Heart left ventricle (tissue), 16 donors: Measurements from ENCODE around the gene ISG15. TPM values are rescaled to one million over a fixed set of nuclear protein-coding genes. Genes with fewer than 3 reads are reported as not detected.

Source experiments
- ATAC-seq, 4 donors: fragments of 200-7000 bp; cut with Tn5 transposase; one replicate each; pipeline ENCODE4 v1.9.1; 2020 to 2022; ENCODE audit warnings: moderate library complexity in 4 of 4, mild to moderate bottlenecking in 3 of 4, moderate number of reproducible peaks in 1 of 4
- DNase-seq, 5 donors: peaks; one replicate each; pipeline ENCODE4 v3.0.0-alpha.2; 2020
- H3K27ac ChIP-seq, 12 donors: fragments of 200-600 bp; sonication (generic) in 4 of 12; one replicate each; pipeline versions ENCODE4 v1.5.0 to v1.8.0; 2016 to 2022; ENCODE audit warnings: mild to moderate bottlenecking in 2 of 12
- H3K27me3 ChIP-seq, 9 donors: fragments of 200-600 bp; sonication (generic) in 2 of 9; one replicate each; pipeline versions ENCODE4 v1.5.1 to v1.8.0; 2016 to 2022; ENCODE audit warnings: mild to moderate bottlenecking in 3 of 9
- H3K36me3 ChIP-seq, 9 donors: fragments of 200-600 bp; sonication (generic) in 2 of 9; one replicate each; pipeline versions ENCODE4 v1.5.0 to v1.8.0; 2018 to 2022; ENCODE audit warnings: mild to moderate bottlenecking in 2 of 9
- H3K4me1 ChIP-seq, 12 donors: fragments of 200-600 bp; sonication (generic) in 4 of 12; one replicate each; pipeline versions ENCODE4 v1.5.0 to v1.8.0; 2016 to 2022; ENCODE audit warnings: mild to moderate bottlenecking in 3 of 12
- H3K4me3 ChIP-seq, 12 donors: fragments of 200-600 bp; sonication (generic) in 4 of 12; one replicate each; pipeline versions ENCODE4 v1.5.0 to v1.8.0; 2017 to 2022; ENCODE audit warnings: mild to moderate bottlenecking in 9 of 12, moderate library complexity in 4 of 12
- H3K9me3 ChIP-seq, 12 donors: fragments of 200-600 bp; sonication (generic) in 4 of 12; one replicate each; pipeline versions ENCODE4 v1.5.0 to v1.8.0; 2016 to 2022; ENCODE audit warnings: mild to moderate bottlenecking in 1 of 12
- POLR2A ChIP-seq, 2 donors: fragments of 450-650 bp; IDR thresholded peaks; one replicate each; pipeline ENCODE4 v1.6.1; 2017; ENCODE audit warnings: antibody characterized with exemption in 2 of 2, mild to moderate bottlenecking in 2 of 2, moderate library complexity in 2 of 2
- WGBS, 4 donors: extraction: QIAGEN DNeasy Blood & Tissue Kit in 2 of 4; methylation state at CpG; one replicate each; pipeline versions ENCODE4 v1.1.5 to v1.1.7; 2013 to 2018; 5-methylcytosine and 5-hydroxymethylcytosine counted together
- intact Hi-C, 10 donors: fragments of 100-400 bp; cut with DNase I; formaldehyde crosslinking; loops; one replicate each; pipeline versions ENCODE4 v1.11.1 to v1.14.2; 2022
- polyA plus RNA-seq, 2 donors: library from polyadenylated mRNA; stranded (reverse); fragments of 200-250 nt; gene quantifications; one replicate each; pipeline ENCODE4 v1.2.3, GENCODE V29; 2013
- total RNA-seq, 9 donors: library from RNA; depleted of rRNA in 2 of 9; stranded (reverse); fragments of >200 nt in 2 of 9; fragmentation: NEBNext Ultra II Directional in 3 of 9; extraction: Animal tissue kit (Norgen Biotek cat#: 25700) in 3 of 9; gene quantifications; one replicate each; pipeline versions ENCODE4 v1.1.0 to v1.2.4, GENCODE V29; 2016 to 2023
- TF ChIP-seq, protein P1 (sequence below), 12 donors: fragments of 200-600 bp; sonication (generic) in 4 of 12; IDR thresholded peaks; one replicate each; pipeline versions ENCODE4 v1.5.0 to v1.8.0; 2018 to 2022; ENCODE audit warnings: antibody characterized with exemption in 12 of 12, mild to moderate bottlenecking in 5 of 12
- donor health status: ischemic (EF 13 %, LVEDD 7.1; RV severe dilation, severe dysfunction).
- donor health status: healthy with polysubstance abuse.
- donor health status: DM: no; HTN: yes; CAD: no.
- donor health status: DM: no; HTN: no; CAD: no.
- donor health status: ischemic (EF 25% LVEDD 6.9; RV normal size, moderate dysfunction).
- donor health status: ischemic (EF 25% LVEDD 5.7; RV mildly dilated, moderate dysfunction).
- donor health status: healthy.
- donor health status: DM: yes; HTN: yes; CAD: no.
- donor health status: ischemic (EF 35%, LVEDD 5.7; RV mildly dilated, moderate dysfunction).
- donor health status: nonischemic (EF 11% LVEDD 7.7; RV severe dilation, severe dysfunction).
- donor health status: DM: yes; HTN: yes; CAD: no.
- donor health status: PGD.
- donor health status: ischemic (EF 29% LVEDD 5.4; RV normal size, mild dysfunction).
- donor health status: nonischemic (EF 23%, LVEDD 6.1; RV moderate dilation, normal function).

ISG15 gene
- total and polyA plus RNA-seq, 11 donors: 17.0 to 189 (median 34.4) TPM

GRCh38 chr1:1037366-1038327, 24.4 kb downstream of the ISG15 start:
- no peak for TF ChIP-seq POLR2A (IDR thresholded peaks at IDR 0.05)
- TF ChIP-seq, protein P1, sequence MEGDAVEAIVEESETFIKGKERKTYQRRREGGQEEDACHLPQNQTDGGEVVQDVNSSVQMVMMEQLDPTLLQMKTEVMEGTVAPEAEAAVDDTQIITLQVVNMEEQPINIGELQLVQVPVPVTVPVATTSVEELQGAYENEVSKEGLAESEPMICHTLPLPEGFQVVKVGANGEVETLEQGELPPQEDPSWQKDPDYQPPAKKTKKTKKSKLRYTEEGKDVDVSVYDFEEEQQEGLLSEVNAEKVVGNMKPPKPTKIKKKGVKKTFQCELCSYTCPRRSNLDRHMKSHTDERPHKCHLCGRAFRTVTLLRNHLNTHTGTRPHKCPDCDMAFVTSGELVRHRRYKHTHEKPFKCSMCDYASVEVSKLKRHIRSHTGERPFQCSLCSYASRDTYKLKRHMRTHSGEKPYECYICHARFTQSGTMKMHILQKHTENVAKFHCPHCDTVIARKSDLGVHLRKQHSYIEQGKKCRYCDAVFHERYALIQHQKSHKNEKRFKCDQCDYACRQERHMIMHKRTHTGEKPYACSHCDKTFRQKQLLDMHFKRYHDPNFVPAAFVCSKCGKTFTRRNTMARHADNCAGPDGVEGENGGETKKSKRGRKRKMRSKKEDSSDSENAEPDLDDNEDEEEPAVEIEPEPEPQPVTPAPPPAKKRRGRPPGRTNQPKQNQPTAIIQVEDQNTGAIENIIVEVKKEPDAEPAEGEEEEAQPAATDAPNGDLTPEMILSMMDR (IDR thresholded peaks at IDR 0.05): no peak
- ATAC-seq (no peak), DNase-seq (no peak)
- Histone ChIP-seq H3K4me3 (no peak overlapping the region), H3K4me1 (peaks cover 7 to 44% (median 22%) of the 10 kb centered on the region in 12 donors), H3K9me3 (no peaks in the 10 kb centered on the region), H3K36me3 (no peaks in the 10 kb centered on the region), H3K27ac (no peak overlapping the region), H3K27me3 (peaks cover 0 to 61% (median 0%) of the 10 kb centered on the region in 9 donors)
- intact Hi-C loops: loop anchor here in 3 of 10 donors (2.0 to 10.0 kb wide), 4 partner anchors 21 to 327 kb away; partner anchors contain the start of gene C1orf159 (in 1 of the 3)
- 83 to 88% (median 84%) methylated on average over 16 to 30 of the region's 30 CpGs for WGBS, 4 donors

DNA sequence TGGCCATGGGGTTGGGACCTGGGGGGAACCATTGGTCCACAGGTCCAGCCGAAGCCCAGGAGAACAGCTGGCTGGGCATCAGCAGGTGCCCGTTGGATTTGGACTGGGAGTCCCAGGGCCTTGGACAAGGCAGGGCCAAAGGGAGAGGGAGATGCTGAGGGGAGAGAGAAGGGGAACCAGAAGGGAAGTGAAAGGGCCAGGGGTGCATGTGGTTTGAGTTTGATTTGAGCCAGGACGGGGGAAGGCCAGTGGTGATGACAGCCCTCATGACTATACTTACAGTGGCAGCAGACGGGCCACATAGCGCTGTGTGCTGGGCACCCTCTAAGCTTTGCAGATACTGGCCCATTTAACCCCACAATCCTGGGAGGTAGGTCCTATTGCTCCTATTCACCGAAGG, 25.4 kb downstream of the ISG15 start:
- Histone ChIP-seq H3K4me3 (no peak overlapping the region), H3K4me1 (peaks cover 7 to 34% (median 19%) of the 10 kb centered on the region in 12 donors), H3K9me3 (no peaks in the 10 kb centered on the region), H3K36me3 (peaks cover 0 to 4% (median 0%) of the 10 kb centered on the region in 9 donors), H3K27ac (no peak overlapping the region), H3K27me3 (peaks cover 0 to 54% (median 0%) of the 10 kb centered on the region in 9 donors)
- intact Hi-C loops: loop anchor here in 2 of 10 donors (10.0 kb wide), 3 partner anchors 76 to 326 kb away; partner anchors contain the start of gene C1orf159 (in 1 of the 2)
- DNase-seq: no peak
- ATAC-seq: no peak
- TF ChIP-seq, protein P1 (IDR thresholded peaks at IDR 0.05): no peak
- WGBS, 4 donors: 85 to 91% (median 88%) methylated on average over 6 of the region's 6 CpGs

DNA sequence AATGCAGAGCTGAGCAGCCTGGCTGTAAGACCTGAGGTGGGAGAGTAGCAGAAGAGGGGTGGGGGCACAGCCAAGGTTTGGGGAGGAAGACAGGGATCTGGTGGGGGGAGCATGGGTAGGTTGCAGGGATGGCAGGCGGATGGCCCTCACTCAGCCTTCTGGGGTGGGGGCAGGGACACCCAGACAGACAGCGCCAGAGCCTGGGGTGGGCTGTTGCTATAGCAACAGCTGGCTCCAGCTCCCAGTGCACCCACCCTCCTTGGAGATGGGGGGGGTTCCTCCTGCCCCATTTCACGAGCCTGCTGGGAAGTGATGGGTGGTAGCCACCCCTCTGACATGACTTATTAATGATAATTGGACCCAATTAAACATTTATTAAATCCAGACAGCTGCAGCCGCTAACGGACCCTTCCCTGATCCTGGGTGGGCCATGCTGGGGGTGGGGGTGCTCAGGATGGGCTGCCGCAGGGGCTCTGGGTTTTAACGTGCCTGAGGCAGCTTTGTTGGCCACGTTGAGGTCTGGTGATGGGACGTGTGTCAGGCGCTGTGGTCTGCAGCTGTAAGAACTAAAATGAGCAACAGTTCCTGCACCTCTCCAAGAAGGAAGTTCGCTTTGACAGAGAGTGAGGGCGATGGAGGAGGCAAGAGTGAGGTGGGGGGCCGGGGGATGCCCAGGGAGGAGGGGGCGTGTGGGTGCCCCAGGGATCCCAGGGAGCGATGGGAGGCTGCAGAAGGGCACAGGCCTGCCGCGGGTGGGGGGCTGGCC, 26.0 kb downstream of the ISG15 start:
- Histone ChIP-seq H3K9me3 (no peaks in the 10 kb centered on the region), H3K36me3 (peaks cover 0 to 9% (median 0%) of the 10 kb centered on the region in 9 donors), H3K4me3 (no peak overlapping the region), H3K27ac (no peak overlapping the region), H3K27me3 (peaks cover 0 to 47% (median 0%) of the 10 kb centered on the region in 9 donors), H3K4me1 (peaks cover 4 to 27% (median 15%) of the 10 kb centered on the region in 12 donors)
- 50 to 60% (median 59%) methylated on average over 16 to 17 of the region's 17 CpGs for WGBS, 4 donors
- DNase-seq: no peak
- TF ChIP-seq, protein P1 (IDR thresholded peaks at IDR 0.05): no peak
- TF ChIP-seq POLR2A (IDR thresholded peaks at IDR 0.05): no peak
- ATAC-seq: no peak
- intact Hi-C loops: loop anchor here in 2 of 10 donors (10.0 kb wide), 3 partner anchors 75 to 325 kb away; partner anchors contain the start of gene C1orf159 (in 1 of the 2)
